Measurements from ENCODE around the gene CASP3. TPM values are rescaled to one million over a fixed set of nuclear protein-coding genes. Genes with fewer than 3 reads are reported as not detected.

Gene CASP3
- total and polyA plus RNA-seq, 9 of the 15 experiments (the other 6 are each of a cell fraction or from before 2014, with no cell fraction given), result 17.6 to 40.1 (median 31.8) TPM

DNA sequence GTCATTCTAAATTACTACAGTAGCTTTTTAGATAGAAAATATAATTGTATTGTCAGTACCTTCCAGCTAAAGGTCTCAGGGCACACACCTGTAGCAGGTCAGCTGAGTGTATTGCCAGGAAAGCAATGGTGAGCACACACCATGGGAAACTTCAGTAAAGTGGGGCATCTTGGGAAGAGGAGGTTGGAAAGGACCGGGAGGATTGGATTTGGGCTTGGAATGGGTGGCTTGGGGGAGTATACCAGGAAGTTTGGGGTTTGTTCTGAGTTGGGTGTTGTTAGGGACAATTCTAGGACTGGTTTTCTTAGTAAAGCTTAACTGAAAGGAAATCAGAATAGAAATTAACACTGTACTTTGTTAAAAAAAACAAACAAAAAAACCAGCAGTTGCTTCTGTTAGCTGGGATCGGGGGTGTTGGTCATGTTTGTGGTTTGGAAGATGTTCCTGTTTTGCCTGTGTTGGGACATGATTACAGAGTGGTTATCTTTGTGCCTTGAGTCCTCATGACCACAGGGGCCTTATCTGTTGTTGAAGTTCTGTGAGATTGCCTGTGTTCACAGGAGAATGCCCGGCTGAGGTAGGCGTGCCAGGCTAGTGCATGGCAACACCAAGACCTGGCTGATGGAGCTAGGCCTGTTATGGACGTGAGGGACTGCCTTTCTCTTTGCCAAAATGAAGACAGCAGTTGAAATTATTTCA lies 35.4 kb upstream of the CASP3 start (continued):
- TF ChIP-seq MYC (IDR thresholded peaks at IDR 0.05; ENCODE audit: low read depth, low read length) (peak; percentile 72), MYC (CRISPR knock-in tag; IDR thresholded peaks at IDR 0.05; ENCODE audit: borderline replicate concordance, low read depth) (no peak), ETV1 (tag; conservative IDR thresholded peaks at IDR 0.05; ENCODE audit: low read depth) (peak; percentile 83), HDAC2 (IDR thresholded peaks at IDR 0.05) (peak; percentile 97), MECOM (CRISPR knock-in tag; IDR thresholded peaks at IDR 0.05) (peak; percentile 99), CBX8 (IDR thresholded peaks at IDR 0.05; ENCODE audit: borderline replicate concordance, extremely low read depth, low read depth, low read length, poor library complexity, severe bottlenecking) (no peak), RBM22 (IDR thresholded peaks at IDR 0.05; ENCODE audit: low read depth, low read length, poor library complexity, severe bottlenecking) (no peak), U2AF2 (optimal IDR thresholded peaks at IDR 0.05; ENCODE audit: low read depth, low read length) (no peak)
- TF ChIP-seq, protein P1, sequence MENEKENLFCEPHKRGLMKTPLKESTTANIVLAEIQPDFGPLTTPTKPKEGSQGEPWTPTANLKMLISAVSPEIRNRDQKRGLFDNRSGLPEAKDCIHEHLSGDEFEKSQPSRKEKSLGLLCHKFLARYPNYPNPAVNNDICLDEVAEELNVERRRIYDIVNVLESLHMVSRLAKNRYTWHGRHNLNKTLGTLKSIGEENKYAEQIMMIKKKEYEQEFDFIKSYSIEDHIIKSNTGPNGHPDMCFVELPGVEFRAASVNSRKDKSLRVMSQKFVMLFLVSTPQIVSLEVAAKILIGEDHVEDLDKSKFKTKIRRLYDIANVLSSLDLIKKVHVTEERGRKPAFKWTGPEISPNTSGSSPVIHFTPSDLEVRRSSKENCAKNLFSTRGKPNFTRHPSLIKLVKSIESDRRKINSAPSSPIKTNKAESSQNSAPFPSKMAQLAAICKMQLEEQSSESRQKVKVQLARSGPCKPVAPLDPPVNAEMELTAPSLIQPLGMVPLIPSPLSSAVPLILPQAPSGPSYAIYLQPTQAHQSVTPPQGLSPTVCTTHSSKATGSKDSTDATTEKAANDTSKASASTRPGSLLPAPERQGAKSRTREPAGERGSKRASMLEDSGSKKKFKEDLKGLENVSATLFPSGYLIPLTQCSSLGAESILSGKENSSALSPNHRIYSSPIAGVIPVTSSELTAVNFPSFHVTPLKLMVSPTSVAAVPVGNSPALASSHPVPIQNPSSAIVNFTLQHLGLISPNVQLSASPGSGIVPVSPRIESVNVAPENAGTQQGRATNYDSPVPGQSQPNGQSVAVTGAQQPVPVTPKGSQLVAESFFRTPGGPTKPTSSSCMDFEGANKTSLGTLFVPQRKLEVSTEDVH (IDR thresholded peaks at IDR 0.05; ENCODE audit: low read depth, partially characterized antibody), result no peak
- TF ChIP-seq, protein P2, sequence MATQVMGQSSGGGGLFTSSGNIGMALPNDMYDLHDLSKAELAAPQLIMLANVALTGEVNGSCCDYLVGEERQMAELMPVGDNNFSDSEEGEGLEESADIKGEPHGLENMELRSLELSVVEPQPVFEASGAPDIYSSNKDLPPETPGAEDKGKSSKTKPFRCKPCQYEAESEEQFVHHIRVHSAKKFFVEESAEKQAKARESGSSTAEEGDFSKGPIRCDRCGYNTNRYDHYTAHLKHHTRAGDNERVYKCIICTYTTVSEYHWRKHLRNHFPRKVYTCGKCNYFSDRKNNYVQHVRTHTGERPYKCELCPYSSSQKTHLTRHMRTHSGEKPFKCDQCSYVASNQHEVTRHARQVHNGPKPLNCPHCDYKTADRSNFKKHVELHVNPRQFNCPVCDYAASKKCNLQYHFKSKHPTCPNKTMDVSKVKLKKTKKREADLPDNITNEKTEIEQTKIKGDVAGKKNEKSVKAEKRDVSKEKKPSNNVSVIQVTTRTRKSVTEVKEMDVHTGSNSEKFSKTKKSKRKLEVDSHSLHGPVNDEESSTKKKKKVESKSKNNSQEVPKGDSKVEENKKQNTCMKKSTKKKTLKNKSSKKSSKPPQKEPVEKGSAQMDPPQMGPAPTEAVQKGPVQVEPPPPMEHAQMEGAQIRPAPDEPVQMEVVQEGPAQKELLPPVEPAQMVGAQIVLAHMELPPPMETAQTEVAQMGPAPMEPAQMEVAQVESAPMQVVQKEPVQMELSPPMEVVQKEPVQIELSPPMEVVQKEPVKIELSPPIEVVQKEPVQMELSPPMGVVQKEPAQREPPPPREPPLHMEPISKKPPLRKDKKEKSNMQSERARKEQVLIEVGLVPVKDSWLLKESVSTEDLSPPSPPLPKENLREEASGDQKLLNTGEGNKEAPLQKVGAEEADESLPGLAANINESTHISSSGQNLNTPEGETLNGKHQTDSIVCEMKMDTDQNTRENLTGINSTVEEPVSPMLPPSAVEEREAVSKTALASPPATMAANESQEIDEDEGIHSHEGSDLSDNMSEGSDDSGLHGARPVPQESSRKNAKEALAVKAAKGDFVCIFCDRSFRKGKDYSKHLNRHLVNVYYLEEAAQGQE (IDR thresholded peaks at IDR 0.05; ENCODE audit: borderline replicate concordance), result peak; percentile 30; the same call in 1 of the 2 replicates
- TF ChIP-seq, protein P2 (CRISPR knock-in tag; IDR thresholded peaks at IDR 0.05; ENCODE audit: low read depth), result no peak
- TF ChIP-seq, protein P3, sequence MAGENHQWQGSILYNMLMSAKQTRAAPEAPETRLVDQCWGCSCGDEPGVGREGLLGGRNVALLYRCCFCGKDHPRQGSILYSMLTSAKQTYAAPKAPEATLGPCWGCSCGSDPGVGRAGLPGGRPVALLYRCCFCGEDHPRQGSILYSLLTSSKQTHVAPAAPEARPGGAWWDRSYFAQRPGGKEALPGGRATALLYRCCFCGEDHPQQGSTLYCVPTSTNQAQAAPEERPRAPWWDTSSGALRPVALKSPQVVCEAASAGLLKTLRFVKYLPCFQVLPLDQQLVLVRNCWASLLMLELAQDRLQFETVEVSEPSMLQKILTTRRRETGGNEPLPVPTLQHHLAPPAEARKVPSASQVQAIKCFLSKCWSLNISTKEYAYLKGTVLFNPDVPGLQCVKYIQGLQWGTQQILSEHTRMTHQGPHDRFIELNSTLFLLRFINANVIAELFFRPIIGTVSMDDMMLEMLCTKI (IDR thresholded peaks at IDR 0.05; ENCODE audit: partially characterized antibody), result no peak
